Natural killer cell (primary cell): Measurements from ENCODE around the gene E2F7. TPM values are rescaled to one million over a fixed set of nuclear protein-coding genes. Genes with fewer than 3 reads are reported as not detected.

ENCODE experiments used
- ATAC-seq, 3 donors: fragments of 150-1000 bp in 2 of 3; fragments of 200-7000 bp in 1 of 3; cut with Tn5 transposase; 1 replicate in 1 of 3; 2 replicates in 2 of 3; pipeline ENCODE4 v1.10.0; 2021; ENCODE audit warnings: mild to moderate bottlenecking in 2 of 3, moderate library complexity in 2 of 3
- DNase-seq, 2 donors: peaks; one replicate each; pipeline versions ENCODE4 v3.0.0 to v3.0.0-alpha.2; 2013 to 2021; ENCODE audit warnings: mixed read lengths in 1 of 2
- H3K27ac ChIP-seq: one replicate; pipeline ENCODE4 v1.5.1; 2013; ENCODE audit warnings: mild to moderate bottlenecking, low read length
- H3K27me3 ChIP-seq: one replicate; pipeline ENCODE4 v1.6.1; 2013; ENCODE audit warnings: low read length; ENCODE audit not compliant: control insufficient read depth, insufficient read depth
- H3K36me3 ChIP-seq: one replicate; pipeline ENCODE4 v1.6.1; 2013; ENCODE audit warnings: low read length; ENCODE audit not compliant: control insufficient read depth, insufficient read depth
- H3K4me1 ChIP-seq: one replicate; pipeline ENCODE4 v1.6.1; 2013; ENCODE audit warnings: low read length; ENCODE audit not compliant: control insufficient read depth, insufficient read depth
- H3K4me3 ChIP-seq: one replicate; pipeline ENCODE4 v1.5.1; 2013; ENCODE audit warnings: low read length
- H3K9me3 ChIP-seq: one replicate; pipeline ENCODE4 v1.6.1; 2013; ENCODE audit warnings: low read length; ENCODE audit not compliant: control insufficient read depth, insufficient read depth
- H3K27ac Mint-ChIP-seq, 2 donors: one replicate each; pipeline ENCODE4 v1.8.0; 2022; ENCODE audit warnings: mild to moderate bottlenecking in 2 of 2, mixed read lengths in 2 of 2, moderate library complexity in 1 of 2
- H3K27me3 Mint-ChIP-seq, 2 donors: one replicate each; pipeline ENCODE4 v1.8.0; 2022; ENCODE audit warnings: low read depth in 2 of 2, mixed read lengths in 2 of 2
- H3K36me3 Mint-ChIP-seq: one replicate; pipeline ENCODE4 v1.8.0; 2022; ENCODE audit warnings: mixed read lengths
- H3K4me1 Mint-ChIP-seq, 2 donors: one replicate each; pipeline ENCODE4 v1.8.0; 2022; ENCODE audit warnings: mixed read lengths in 2 of 2
- H3K4me3 Mint-ChIP-seq: one replicate; pipeline ENCODE4 v1.8.0; 2022; ENCODE audit warnings: mild to moderate bottlenecking, moderate library complexity, mixed read lengths
- H3K9me3 Mint-ChIP-seq, 2 donors: one replicate each; pipeline ENCODE4 v1.8.0; 2022; ENCODE audit warnings: mixed read lengths in 2 of 2
- WGBS: methylation state at CpG from one replicate; pipeline ENCODE4 v1.1.7; 2013; ENCODE audit warnings: missing lambda C conversion rate; ENCODE audit not compliant: insufficient coverage; 5-methylcytosine and 5-hydroxymethylcytosine counted together
- intact Hi-C: fragments of 100-400 bp; cut with micrococcal nuclease; formaldehyde crosslinking; loops from one replicate; pipeline ENCODE4 v1.14.2; 2022
- total RNA-seq, 4 donors: library from RNA; stranded (reverse); fragments of 120-200 nt in 1 of 4; gene quantifications; one replicate each; pipeline versions ENCODE4 v1.2.3 to v1.2.4, GENCODE V29; 2013 to 2022
- TF ChIP-seq, protein P1 (sequence below): fragments of 200-600 bp; IDR thresholded peaks from one replicate; pipeline ENCODE4 v1.8.0; 2022; ENCODE audit warnings: antibody characterized with exemption

E2F7 gene
- total RNA-seq, 3 donors from 2014 or later (not counting 1 experiment from before 2014, with no cell fraction given): 0.30 to 1.1 (median 0.59) TPM

DNA sequence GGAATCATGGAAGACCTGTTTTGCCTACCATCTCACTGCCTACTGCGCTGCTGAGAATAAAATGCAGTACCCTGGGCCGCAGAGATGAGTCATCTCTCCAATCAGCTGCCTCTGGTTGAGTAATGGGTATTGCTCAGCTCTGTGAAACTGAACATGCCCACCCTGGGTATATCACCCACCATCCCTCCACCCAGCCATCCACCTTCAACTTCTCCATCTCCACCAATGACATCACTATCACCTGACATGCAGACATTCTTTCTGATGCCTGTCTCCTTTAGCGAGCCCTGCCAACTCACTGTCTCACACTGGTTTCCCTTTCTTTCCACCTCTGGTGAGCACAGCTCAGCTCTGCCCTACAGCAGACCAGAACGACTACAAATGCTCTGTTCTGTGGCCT is 33.6 kb downstream of the E2F7 start:
- DNase-seq (peak in 1 of 2 donors; percentile 5), ATAC-seq (no peak)
- H3K27ac ChIP-seq: no peak overlapping the region
- H3K9me3 ChIP-seq: no peaks in the 10 kb centered on the region
- H3K27me3 Mint-ChIP-seq: no peaks in the 10 kb centered on the region
- no peaks in the 10 kb centered on the region for H3K9me3 Mint-ChIP-seq
- no peaks in the 10 kb centered on the region for H3K27me3 ChIP-seq
- intact Hi-C loops: no loop called here
- no peak overlapping the region for H3K4me3 ChIP-seq
- H3K4me1 ChIP-seq: no peaks in the 10 kb centered on the region
- no peaks in the 10 kb centered on the region for H3K4me1 Mint-ChIP-seq
- no peak overlapping the region for H3K4me3 Mint-ChIP-seq
- H3K36me3 ChIP-seq: no peaks in the 10 kb centered on the region
- TF ChIP-seq, protein P1, sequence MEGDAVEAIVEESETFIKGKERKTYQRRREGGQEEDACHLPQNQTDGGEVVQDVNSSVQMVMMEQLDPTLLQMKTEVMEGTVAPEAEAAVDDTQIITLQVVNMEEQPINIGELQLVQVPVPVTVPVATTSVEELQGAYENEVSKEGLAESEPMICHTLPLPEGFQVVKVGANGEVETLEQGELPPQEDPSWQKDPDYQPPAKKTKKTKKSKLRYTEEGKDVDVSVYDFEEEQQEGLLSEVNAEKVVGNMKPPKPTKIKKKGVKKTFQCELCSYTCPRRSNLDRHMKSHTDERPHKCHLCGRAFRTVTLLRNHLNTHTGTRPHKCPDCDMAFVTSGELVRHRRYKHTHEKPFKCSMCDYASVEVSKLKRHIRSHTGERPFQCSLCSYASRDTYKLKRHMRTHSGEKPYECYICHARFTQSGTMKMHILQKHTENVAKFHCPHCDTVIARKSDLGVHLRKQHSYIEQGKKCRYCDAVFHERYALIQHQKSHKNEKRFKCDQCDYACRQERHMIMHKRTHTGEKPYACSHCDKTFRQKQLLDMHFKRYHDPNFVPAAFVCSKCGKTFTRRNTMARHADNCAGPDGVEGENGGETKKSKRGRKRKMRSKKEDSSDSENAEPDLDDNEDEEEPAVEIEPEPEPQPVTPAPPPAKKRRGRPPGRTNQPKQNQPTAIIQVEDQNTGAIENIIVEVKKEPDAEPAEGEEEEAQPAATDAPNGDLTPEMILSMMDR: no peak
- H3K36me3 Mint-ChIP-seq: no peaks in the 10 kb centered on the region
- H3K27ac Mint-ChIP-seq: no peak overlapping the region
- WGBS: 90% methylated on average over 4 of the region's 4 CpGs

DNA sequence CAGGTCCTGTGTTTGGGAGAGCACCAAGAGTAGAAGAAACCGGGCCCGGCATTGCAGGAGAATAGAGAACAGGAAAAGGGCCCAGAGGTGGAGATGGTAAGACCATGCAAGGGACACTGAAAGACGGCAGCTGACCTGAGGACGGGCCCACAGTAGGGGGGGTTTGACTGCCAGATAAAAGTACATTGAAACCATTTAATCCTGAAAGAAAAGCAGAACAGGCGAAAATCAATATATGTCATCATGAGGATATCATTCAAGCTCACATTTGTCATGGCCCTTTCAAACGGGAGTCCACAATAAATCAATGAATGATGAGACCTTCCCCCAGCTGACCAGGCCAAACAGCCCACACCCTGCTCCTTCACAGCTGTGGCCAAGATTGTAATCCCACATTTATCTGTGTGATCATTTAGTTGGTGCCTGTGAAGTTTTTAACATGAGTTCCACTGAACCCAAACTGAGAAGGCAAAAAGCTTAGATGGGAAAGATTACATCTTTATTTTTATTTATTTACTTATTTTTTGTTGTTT is 39.5 kb downstream of the E2F7 start:
- Histone ChIP-seq H3K27ac (no peak overlapping the region), H3K4me1 (no peaks in the 10 kb centered on the region), H3K36me3 (no peaks in the 10 kb centered on the region), H3K4me3 (no peak overlapping the region), H3K27me3 (no peaks in the 10 kb centered on the region), H3K9me3 (no peaks in the 10 kb centered on the region)
- no peak for DNase-seq
- H3K27ac Mint-ChIP-seq: peak overlapping the region in 1 of 2 donors; percentile 21
- no peaks in the 10 kb centered on the region for H3K36me3 Mint-ChIP-seq
- intact Hi-C loops: no loop called here
- no peaks in the 10 kb centered on the region for H3K9me3 Mint-ChIP-seq
- ATAC-seq: no peak
- H3K4me1 Mint-ChIP-seq: peaks cover 0 to 5% of the 10 kb centered on the region in 2 donors
- no peak overlapping the region for H3K4me3 Mint-ChIP-seq
- H3K27me3 Mint-ChIP-seq: no peaks in the 10 kb centered on the region
- WGBS: 95% methylated on average over 6 of the region's 6 CpGs
- TF ChIP-seq, protein P1: no peak

DNA sequence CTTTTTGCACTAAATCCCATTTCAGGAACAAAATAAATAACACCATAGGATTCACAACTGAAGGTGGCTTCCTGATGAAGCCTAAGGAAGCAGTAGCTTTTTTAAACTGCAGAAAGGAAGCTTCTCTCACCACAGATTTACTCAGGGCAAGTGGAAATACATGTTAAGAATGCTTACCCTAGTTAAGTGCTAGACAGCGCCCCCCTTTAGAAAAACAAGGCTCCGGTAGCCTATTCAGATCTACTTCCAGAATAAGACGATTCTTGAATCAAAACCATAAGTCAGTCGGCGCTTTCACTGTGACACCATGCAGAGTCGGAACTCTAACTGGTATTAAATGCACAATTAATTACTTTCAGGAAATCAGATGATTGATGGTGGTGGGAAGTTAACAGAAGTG is 41.9 kb downstream of the E2F7 start:
- intact Hi-C loops: no loop called here
- H3K36me3 Mint-ChIP-seq: no peaks in the 10 kb centered on the region
- DNase-seq (no peak), ATAC-seq (no peak)
- 77% methylated on average over 6 of the region's 6 CpGs for WGBS
- H3K4me1 Mint-ChIP-seq: peaks cover 0 to 10% of the 10 kb centered on the region in 2 donors
- H3K27ac Mint-ChIP-seq: peak overlapping the region in 1 of 2 donors; percentile 19
- H3K36me3 ChIP-seq: no peaks in the 10 kb centered on the region
- no peak overlapping the region for H3K4me3 Mint-ChIP-seq
- no peaks in the 10 kb centered on the region for H3K27me3 ChIP-seq
- TF ChIP-seq, protein P1: no peak
- H3K9me3 ChIP-seq: no peaks in the 10 kb centered on the region
- H3K4me1 ChIP-seq: no peaks in the 10 kb centered on the region
- H3K27me3 Mint-ChIP-seq: no peaks in the 10 kb centered on the region
- H3K9me3 Mint-ChIP-seq: no peaks in the 10 kb centered on the region
- H3K27ac ChIP-seq: no peak overlapping the region
- no peak overlapping the region for H3K4me3 ChIP-seq

DNA sequence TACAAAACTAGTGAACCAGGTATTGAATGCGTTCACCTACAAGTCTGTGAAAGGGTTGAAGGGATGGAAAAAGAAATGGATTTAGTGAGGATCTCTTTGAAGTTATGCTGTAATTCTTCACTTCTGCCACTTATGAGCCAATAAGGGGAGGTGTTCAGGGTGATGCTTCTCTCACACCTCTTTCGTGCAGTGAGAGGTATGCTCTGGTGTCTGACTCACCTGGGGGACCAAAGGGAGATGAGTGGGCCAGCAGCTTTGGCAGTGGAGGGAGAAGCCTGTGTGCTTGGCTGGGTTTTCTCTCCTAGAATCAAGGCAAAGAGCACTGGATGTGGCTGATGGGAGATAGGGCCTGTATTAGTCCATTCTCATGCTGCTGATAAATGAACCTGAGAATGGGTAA is 45.4 kb downstream of the E2F7 start:
- Histone ChIP-seq H3K27me3 (no peaks in the 10 kb centered on the region), H3K4me1 (no peaks in the 10 kb centered on the region), H3K36me3 (no peaks in the 10 kb centered on the region), H3K4me3 (no peak overlapping the region), H3K27ac (no peak overlapping the region), H3K9me3 (no peaks in the 10 kb centered on the region)
- no peaks in the 10 kb centered on the region for H3K9me3 Mint-ChIP-seq
- H3K27ac Mint-ChIP-seq: no peak overlapping the region
- no peak for ATAC-seq
- H3K4me3 Mint-ChIP-seq: no peak overlapping the region
- no peak for DNase-seq
- no peaks in the 10 kb centered on the region for H3K36me3 Mint-ChIP-seq
- H3K27me3 Mint-ChIP-seq: no peaks in the 10 kb centered on the region
- peaks cover 0 to 10% of the 10 kb centered on the region in 2 donors for H3K4me1 Mint-ChIP-seq
- TF ChIP-seq, protein P1: no peak
- intact Hi-C loops: no loop called here
- 100% methylated on average over 2 of the region's 2 CpGs for WGBS
